CD4-positive, alpha-beta T cell (primary cell): ENCODE results near the gene NELL2. TPM values are rescaled to one million over a fixed set of nuclear protein-coding genes. Genes with fewer than 3 reads are reported as not detected.

Experiments
- ATAC-seq: fragments of 200-7000 bp; cut with Tn5 transposase; one replicate; pipeline ENCODE4 v1.10.0; 2022; ENCODE audit warnings: mild to moderate bottlenecking; ENCODE audit not compliant: poor library complexity
- CTCF ChIA-PET: fragments of 350-600 bp; sonication (Branson Sonifier 250); formaldehyde crosslinking; loops from one replicate; lab custom pipeline; 2021; ENCODE audit warnings: antibody characterized with exemption, inconsistent platforms; lab: Charles Lee
- POLR2A ChIA-PET: fragments of 350-600 bp; sonication (Branson Sonifier 250); formaldehyde crosslinking; loops from one replicate; lab custom pipeline; 2021; ENCODE audit warnings: antibody characterized with exemption, inconsistent platforms; lab: Charles Lee
- DNase-seq, 14 experiments: peaks; one replicate each; pipeline ENCODE4 v3.0.0-alpha.2; 2013 to 2020; ENCODE audit warnings: mixed read lengths in 2 of 14
- H3K27ac ChIP-seq, 2 donors: one replicate each; pipeline versions ENCODE4 v1.5.1 to v1.7.0; 2013; ENCODE audit warnings: low read length in 2 of 2, low read depth in 1 of 2, mild to moderate bottlenecking in 1 of 2
- H3K27me3 ChIP-seq, 2 experiments: 1 replicate in 1 of 2; 2 replicates in 1 of 2; pipeline versions ENCODE4 v1.6.1 to v1.7.0; 2013; ENCODE audit warnings: low read length in 2 of 2, control low read depth in 1 of 2, mild to moderate bottlenecking in 1 of 2, moderate library complexity in 1 of 2; ENCODE audit not compliant: insufficient read depth in 2 of 2, control insufficient read depth in 1 of 2
- H3K36me3 ChIP-seq: one replicate; pipeline ENCODE4 v1.6.1; 2013; ENCODE audit warnings: low read length, control low read depth; ENCODE audit not compliant: insufficient read depth
- H3K4me1 ChIP-seq: one replicate; pipeline ENCODE4 v1.6.1; 2013; ENCODE audit warnings: low read length, control low read depth; ENCODE audit not compliant: insufficient read depth
- H3K4me3 ChIP-seq: one replicate; pipeline ENCODE4 v1.5.1; 2013; ENCODE audit warnings: mild to moderate bottlenecking, low read length, moderate library complexity
- H3K9me3 ChIP-seq, 2 experiments: 1 replicate in 1 of 2; 2 replicates in 1 of 2; pipeline versions ENCODE4 v1.6.1 to v1.7.0; 2013; ENCODE audit warnings: low read length in 2 of 2, mild to moderate bottlenecking in 2 of 2, control low read depth in 1 of 2, moderate library complexity in 1 of 2; ENCODE audit not compliant: control insufficient read depth in 1 of 2, insufficient read depth in 1 of 2
- H3K27ac Mint-ChIP-seq: one replicate; pipeline ENCODE4 v1.8.0; 2020; ENCODE audit warnings: mixed read lengths
- H3K27me3 Mint-ChIP-seq: one replicate; pipeline ENCODE4 v1.8.0; 2021; ENCODE audit warnings: mixed read lengths
- H3K36me3 Mint-ChIP-seq: one replicate; pipeline ENCODE4 v1.8.0; 2021; ENCODE audit warnings: low read depth, mixed read lengths
- H3K4me1 Mint-ChIP-seq: one replicate; pipeline ENCODE4 v1.8.0; 2021; ENCODE audit warnings: low read depth, mixed read lengths
- H3K4me3 Mint-ChIP-seq: one replicate; pipeline ENCODE4 v1.8.0; 2020; ENCODE audit warnings: mild to moderate bottlenecking, mixed read lengths
- H3K9me3 Mint-ChIP-seq: one replicate; pipeline ENCODE4 v1.8.0; 2020; ENCODE audit warnings: mixed read lengths
- intact Hi-C, 2 experiments: fragments of 100-400 bp; cut with DNase I in 1 of 2; cut with micrococcal nuclease in 1 of 2; formaldehyde crosslinking; loops; one replicate each; pipeline versions ENCODE4 v1.15.1 to v1.9.0; 2023 to 2025; cut with DNase I, micrococcal nuclease
- total RNA-seq, 174 experiments: library from RNA in 2 of 174; stranded (reverse) in 2 of 174; gene quantifications; one replicate each; pipeline ENCODE4 v1.2.3 and lab custom pipeline; 2021 to 2026
- TF ChIP-seq, protein P1 (sequence below): fragments of 200-600 bp; IDR thresholded peaks from one replicate; pipeline ENCODE4 v1.8.0; 2022; ENCODE audit warnings: antibody characterized with exemption, mild to moderate bottlenecking

NELL2 gene
- total RNA-seq, 2 experiments from 2014 or later = 142 to 147 TPM

- Mint-ChIP-seq H3K4me3 (no peak overlapping the region), H3K36me3 (peaks cover 27% of the 10 kb centered on the region), H3K4me1 (no peaks in the 10 kb centered on the region), H3K9me3 (peaks cover 3% of the 10 kb centered on the region), H3K27me3 (no peaks in the 10 kb centered on the region), H3K27ac (no peak overlapping the region)
- no peaks in the 10 kb centered on the region for H3K27me3 ChIP-seq
- no peak overlapping the region for H3K27ac ChIP-seq
- no peak for ATAC-seq
- CTCF ChIA-PET = interaction anchor here (0.9 kb wide), 1 partner anchor 155 kb away, joined by 5 read pairs; no protein-coding TSS in a partner anchor
- intact Hi-C loops = no loop called here
- POLR2A ChIA-PET = no interaction called here
- TF ChIP-seq, protein P1, sequence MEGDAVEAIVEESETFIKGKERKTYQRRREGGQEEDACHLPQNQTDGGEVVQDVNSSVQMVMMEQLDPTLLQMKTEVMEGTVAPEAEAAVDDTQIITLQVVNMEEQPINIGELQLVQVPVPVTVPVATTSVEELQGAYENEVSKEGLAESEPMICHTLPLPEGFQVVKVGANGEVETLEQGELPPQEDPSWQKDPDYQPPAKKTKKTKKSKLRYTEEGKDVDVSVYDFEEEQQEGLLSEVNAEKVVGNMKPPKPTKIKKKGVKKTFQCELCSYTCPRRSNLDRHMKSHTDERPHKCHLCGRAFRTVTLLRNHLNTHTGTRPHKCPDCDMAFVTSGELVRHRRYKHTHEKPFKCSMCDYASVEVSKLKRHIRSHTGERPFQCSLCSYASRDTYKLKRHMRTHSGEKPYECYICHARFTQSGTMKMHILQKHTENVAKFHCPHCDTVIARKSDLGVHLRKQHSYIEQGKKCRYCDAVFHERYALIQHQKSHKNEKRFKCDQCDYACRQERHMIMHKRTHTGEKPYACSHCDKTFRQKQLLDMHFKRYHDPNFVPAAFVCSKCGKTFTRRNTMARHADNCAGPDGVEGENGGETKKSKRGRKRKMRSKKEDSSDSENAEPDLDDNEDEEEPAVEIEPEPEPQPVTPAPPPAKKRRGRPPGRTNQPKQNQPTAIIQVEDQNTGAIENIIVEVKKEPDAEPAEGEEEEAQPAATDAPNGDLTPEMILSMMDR = no peak
- H3K36me3 ChIP-seq = no peaks in the 10 kb centered on the region
- no peak for DNase-seq
- H3K9me3 ChIP-seq = no peaks in the 10 kb centered on the region
- no peak overlapping the region for H3K4me3 ChIP-seq
- H3K4me1 ChIP-seq = no peaks in the 10 kb centered on the region
Observed at GRCh38 chr12:44763021-44763420, 113.1 kb downstream of the NELL2 start.

DNA sequence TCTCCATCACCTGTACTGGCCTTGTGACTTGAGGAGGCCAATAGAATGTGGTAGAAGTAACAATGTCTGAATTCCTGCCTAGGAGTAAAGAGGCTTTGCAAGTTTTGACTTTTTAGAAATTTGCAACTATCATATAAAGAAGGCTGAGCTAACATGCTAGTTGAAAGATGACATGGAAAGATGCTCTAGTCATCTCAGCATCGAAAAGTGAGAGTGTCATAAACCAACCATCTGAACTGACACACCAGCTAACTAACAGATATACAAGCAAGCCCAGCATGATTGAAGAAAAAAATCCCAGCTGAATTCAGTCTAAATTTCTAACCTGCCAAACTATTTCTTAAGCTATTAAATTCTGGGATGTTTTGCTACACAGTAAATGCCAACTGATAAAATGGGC is 116.8 kb downstream of the NELL2 start:
- DNase-seq (no peak), ATAC-seq (no peak)
- no peaks in the 10 kb centered on the region for H3K36me3 ChIP-seq
- Mint-ChIP-seq H3K36me3 (peaks cover 16% of the 10 kb centered on the region), H3K4me3 (no peak overlapping the region), H3K27ac (no peak overlapping the region), H3K27me3 (no peaks in the 10 kb centered on the region), H3K9me3 (peaks cover 3% of the 10 kb centered on the region), H3K4me1 (no peaks in the 10 kb centered on the region)
- intact Hi-C loops = no loop called here
- H3K27me3 ChIP-seq = no peaks in the 10 kb centered on the region
- TF ChIP-seq, protein P1 = no peak
- no peak overlapping the region for H3K27ac ChIP-seq
- H3K4me3 ChIP-seq = no peak overlapping the region
- CTCF ChIA-PET = interaction anchor here (0.8 kb wide), 1 partner anchor 12 kb away, joined by 3 read pairs; no protein-coding TSS in a partner anchor
- POLR2A ChIA-PET = interaction anchor here (1.2 kb wide), 1 partner anchor 117 kb away, joined by 3 read pairs; the partner anchor contains the start of gene NELL2
- H3K9me3 ChIP-seq = no peaks in the 10 kb centered on the region
- no peaks in the 10 kb centered on the region for H3K4me1 ChIP-seq

DNA sequence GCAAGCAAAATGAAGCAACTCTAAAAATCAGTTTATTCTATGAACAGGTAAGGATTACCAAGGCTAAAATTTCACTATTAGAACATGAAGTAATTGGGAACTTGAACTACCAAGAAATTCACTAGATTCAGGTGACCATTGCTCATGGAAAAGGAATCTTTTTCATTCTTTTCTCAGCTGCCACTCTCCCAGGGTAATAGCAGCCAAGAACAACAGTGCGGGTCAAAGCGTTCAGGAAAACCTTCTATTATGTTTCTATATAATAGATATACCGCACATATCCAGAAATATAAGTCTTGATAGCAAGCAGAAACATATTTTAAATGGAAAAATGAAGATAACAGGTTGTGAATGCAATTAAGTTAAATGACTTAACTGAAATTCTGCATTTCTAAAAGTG is 125.6 kb downstream of the NELL2 start:
- Histone ChIP-seq H3K9me3 (no peaks in the 10 kb centered on the region), H3K27me3 (no peaks in the 10 kb centered on the region), H3K27ac (no peak overlapping the region), H3K4me1 (no peaks in the 10 kb centered on the region), H3K4me3 (no peak overlapping the region), H3K36me3 (peaks cover 3% of the 10 kb centered on the region)
- ChIA-PET POLR2A (no interaction called here), CTCF (interaction anchor here (1.1 kb wide), 1 partner anchor 174 kb away, joined by 4 read pairs; no protein-coding TSS in a partner anchor)
- no peak overlapping the region for H3K4me3 Mint-ChIP-seq
- no peak overlapping the region for H3K27ac Mint-ChIP-seq
- peaks cover 22% of the 10 kb centered on the region for H3K4me1 Mint-ChIP-seq
- TF ChIP-seq, protein P1 = no peak
- intact Hi-C loops = no loop called here
- H3K9me3 Mint-ChIP-seq = peaks cover 2% of the 10 kb centered on the region
- DNase-seq = no peak
- no peaks in the 10 kb centered on the region for H3K27me3 Mint-ChIP-seq
- peaks cover 29% of the 10 kb centered on the region for H3K36me3 Mint-ChIP-seq
- no peak for ATAC-seq
